GM23338 (cell line): ENCODE measurements around the gene LEPR. TPM values are rescaled to one million over a fixed set of nuclear protein-coding genes. Genes with fewer than 3 reads are reported as not detected.

Source experiments
- ATAC-seq: fragments of 200-7000 bp; cut with Tn5 transposase; 3 replicates; pipeline ENCODE4 v1.9.1; 2020
- DNase-seq: peaks from one replicate; pipeline ENCODE4 v3.0.0-alpha.2; 2015; ENCODE audit warnings: low spot score
- H2AFZ ChIP-seq: fragments of 200-600 bp; sonication (generic); 2 replicates; pipeline ENCODE4 v1.8.0; 2016; ENCODE audit warnings: antibody characterized with exemption, mild to moderate bottlenecking, moderate library complexity
- H3F3A ChIP-seq: fragments of 200-600 bp; sonication (generic); replicated peaks from 2 replicates; pipeline ENCODE4 v1.8.0; 2017; ENCODE audit warnings: antibody characterized with exemption, mixed run types, low read depth
- H3K27ac ChIP-seq: fragments of 200-600 bp; sonication (generic); 2 replicates; pipeline ENCODE4 v1.6.1; 2016; ENCODE audit warnings: low read depth
- H3K27me3 ChIP-seq: fragments of 200-600 bp; sonication (generic); 2 replicates; pipeline ENCODE4 v1.8.0; 2016; ENCODE audit warnings: mild to moderate bottlenecking, mixed run types, moderate library complexity; ENCODE audit not compliant: insufficient read depth
- H3K36me3 ChIP-seq: fragments of 200-600 bp; sonication (generic); 2 replicates; pipeline ENCODE4 v1.8.0; 2016; ENCODE audit warnings: mild to moderate bottlenecking; ENCODE audit not compliant: insufficient read depth
- H3K4me1 ChIP-seq: fragments of 200-600 bp; sonication (generic); 2 replicates; pipeline ENCODE4 v1.8.0; 2016; ENCODE audit warnings: mild to moderate bottlenecking, moderate library complexity; ENCODE audit not compliant: insufficient read depth
- H3K4me2 ChIP-seq: fragments of 200-600 bp; sonication (generic); 2 replicates; pipeline ENCODE4 v1.7.1; 2017; ENCODE audit warnings: mixed run types
- H3K4me3 ChIP-seq: fragments of 200-600 bp; sonication (generic); 2 replicates; pipeline ENCODE4 v1.6.1; 2016; ENCODE audit warnings: mixed run types
- H3K79me2 ChIP-seq: fragments of 200-600 bp; sonication (generic); replicated peaks from 2 replicates; pipeline ENCODE4 v1.8.0; 2017; ENCODE audit warnings: mild to moderate bottlenecking; ENCODE audit not compliant: insufficient read depth
- H3K9me2 ChIP-seq: fragments of 200-600 bp; sonication (generic); 2 replicates; pipeline ENCODE4 v1.8.0; 2017; ENCODE audit not compliant: insufficient read depth
- H4K20me1 ChIP-seq: fragments of 200-600 bp; sonication (generic); replicated peaks from 2 replicates; pipeline ENCODE4 v1.8.0; 2017; ENCODE audit warnings: mild to moderate bottlenecking; ENCODE audit not compliant: insufficient read depth
- H3K27ac Mint-ChIP-seq: 2 replicates; pipeline ENCODE4 v1.8.0; 2020; ENCODE audit warnings: inconsistent platforms, mild to moderate bottlenecking, moderate library complexity, mixed read lengths
- H3K27me3 Mint-ChIP-seq: 3 replicates; pipeline ENCODE4 v1.8.0; 2022; ENCODE audit warnings: low read depth, mild to moderate bottlenecking, moderate library complexity, mixed read lengths, inconsistent platforms; ENCODE audit not compliant: insufficient read depth, poor library complexity
- H3K36me3 Mint-ChIP-seq: 3 replicates; pipeline ENCODE4 v1.8.0; 2021; ENCODE audit warnings: low read depth, mild to moderate bottlenecking, inconsistent platforms, moderate library complexity, mixed read lengths
- H3K4me1 Mint-ChIP-seq: 3 replicates; pipeline ENCODE4 v1.8.0; 2020; ENCODE audit warnings: mild to moderate bottlenecking, inconsistent platforms, mixed read lengths
- H3K4me3 Mint-ChIP-seq: 3 replicates; pipeline ENCODE4 v1.8.0; 2021; ENCODE audit warnings: moderate library complexity, mild to moderate bottlenecking, inconsistent platforms, mixed read lengths
- H3K9me3 Mint-ChIP-seq: 3 replicates; pipeline ENCODE4 v1.8.0; 2020; ENCODE audit warnings: moderate library complexity, mild to moderate bottlenecking, inconsistent platforms, mixed read lengths
- CREB1 ChIP-seq: fragments of 250-450 bp; sonication (Bioruptor Pico); IDR thresholded peaks from 2 replicates; pipeline ENCODE4 v1.5.0; 2020; ENCODE audit warnings: low read depth, mild to moderate bottlenecking, moderate library complexity
- CTCF ChIP-seq, 2 experiments: fragments of 200-600 bp in 1 of 2; sonication (generic) in 1 of 2; conservative IDR thresholded peaks; 2 replicates each; pipeline versions ENCODE4 v1.5.1 to v1.6.1; 2016 to 2017; ENCODE audit warnings: antibody characterized with exemption in 2 of 2, low read depth in 2 of 2, mild to moderate bottlenecking in 2 of 2, moderate library complexity in 1 of 2
- ETS1 ChIP-seq: IDR thresholded peaks from 2 replicates; pipeline ENCODE4 v1.6.1; 2016; ENCODE audit warnings: antibody characterized with exemption
- EZH2 ChIP-seq: fragments of 200-600 bp; sonication (generic); IDR thresholded peaks from one replicate; pipeline ENCODE4 v1.8.0; 2017; ENCODE audit warnings: antibody characterized with exemption, mild to moderate bottlenecking, low read depth; ENCODE audit not compliant: unreplicated experiment
- EZH2phosphoT487 ChIP-seq: fragments of 200-600 bp; sonication (generic); IDR thresholded peaks from one replicate; pipeline ENCODE4 v1.8.1; 2018; ENCODE audit warnings: antibody characterized with exemption; ENCODE audit not compliant: unreplicated experiment
- JUNB ChIP-seq: IDR thresholded peaks from one replicate; pipeline ENCODE4 v1.6.1; 2016; ENCODE audit warnings: antibody characterized with exemption; ENCODE audit not compliant: unreplicated experiment
- NANOG ChIP-seq: IDR thresholded peaks from 2 replicates; pipeline ENCODE4 v1.6.1; 2016; ENCODE audit warnings: antibody characterized with exemption, borderline replicate concordance
- POLR2AphosphoS5 ChIP-seq: IDR thresholded peaks from 2 replicates; pipeline ENCODE4 v1.6.1; 2016; ENCODE audit warnings: antibody characterized with exemption, low read depth
- REST ChIP-seq: IDR thresholded peaks from one replicate; pipeline ENCODE4 v1.6.1; 2018; ENCODE audit warnings: antibody characterized with exemption; ENCODE audit not compliant: unreplicated experiment
- STAT1 ChIP-seq: IDR thresholded peaks from one replicate; pipeline ENCODE4 v1.6.1; 2016; ENCODE audit warnings: antibody characterized with exemption; ENCODE audit not compliant: unreplicated experiment
- ZNF114 ChIP-seq: fragments of 250-450 bp; sonication (Bioruptor Pico); IDR thresholded peaks from 2 replicates; pipeline ENCODE4 v1.5.0; 2020; ENCODE audit warnings: mild to moderate bottlenecking, moderate library complexity
- ZNF331 ChIP-seq: fragments of 250-450 bp; sonication (Bioruptor Pico); IDR thresholded peaks from 2 replicates; pipeline ENCODE4 v1.5.0; 2020; ENCODE audit warnings: low read depth, mild to moderate bottlenecking, moderate library complexity
- ZNF462 ChIP-seq: fragments of 250-450 bp; sonication (Bioruptor Pico); IDR thresholded peaks from 2 replicates; pipeline ENCODE4 v1.5.0; 2020; ENCODE audit warnings: mild to moderate bottlenecking, moderate library complexity
- polyA plus RNA-seq: library from polyadenylated mRNA; unstranded; fragments of >200 nt; fragmentation: Nextera tagmentation; extraction: Ambion mirVana; gene quantifications from 2 replicates; pipeline ENCODE4 v1.2.1, GENCODE V29; 2016
- total RNA-seq: library from RNA; depleted of rRNA; stranded (reverse); fragments of >200 nt; shearing (Covaris generic); gene quantifications from 2 replicates; pipeline ENCODE4 v1.2.3, GENCODE V29; 2014

LEPR gene
- total and polyA plus RNA-seq, 2 experiments from 2014 or later = 2.1 to 4.7 TPM

- Histone ChIP-seq H3K36me3 (no peaks in the 10 kb centered on the region), H3K79me2 (peaks cover 42% of the 10 kb centered on the region), H3K9me2 (no peaks in the 10 kb centered on the region), H3K27ac (peak overlapping the region; percentile 98), H4K20me1 (no peaks in the 10 kb centered on the region), H3K4me1 (peaks cover 43% of the 10 kb centered on the region), H3K27me3 (no peaks in the 10 kb centered on the region), H3K4me3 (peak overlapping the region; percentile 82), H3K4me2 (peak overlapping the region; percentile 86), H2AFZ (peak overlapping the region; percentile 26; the same call in 1 of the 2 replicates), H3F3A (peaks cover 11% of the 10 kb centered on the region; the same call in 1 of the 2 replicates)
- peaks cover 3% of the 10 kb centered on the region for H3K27me3 Mint-ChIP-seq
- no peak overlapping the region for H3K27ac Mint-ChIP-seq
- peaks cover 13% of the 10 kb centered on the region for H3K36me3 Mint-ChIP-seq
- DNase-seq = no peak
- no peak for ATAC-seq
- peaks cover 43% of the 10 kb centered on the region for H3K4me1 Mint-ChIP-seq
- peaks cover 6% of the 10 kb centered on the region; the same call in 1 of the 3 replicates for H3K9me3 Mint-ChIP-seq
- TF ChIP-seq ZNF114 (CRISPR knock-in tag) = no peak
- no peak for TF ChIP-seq NANOG
- no peak for TF ChIP-seq CREB1 (CRISPR knock-in tag)
- no peak for TF ChIP-seq EZH2
- TF ChIP-seq JUNB = no peak
- no peak for TF ChIP-seq STAT1
- TF ChIP-seq EZH2phosphoT487 = no peak
- TF ChIP-seq ETS1 = no peak
- TF ChIP-seq ZNF331 (CRISPR knock-in tag) = no peak
- no peak for TF ChIP-seq POLR2AphosphoS5
- TF ChIP-seq REST = no peak
- no peak for TF ChIP-seq CTCF (conservative IDR thresholded peaks at IDR 0.05; ENCODE audit: low read depth in 2 of 2)
- TF ChIP-seq ZNF462 (CRISPR knock-in tag) = no peak
- no peak overlapping the region for H3K4me3 Mint-ChIP-seq
These were observed 1.0 kb downstream of the LEPR start for GRCh38 chr1:65421351-65422025.
